Astrocyte (in vitro differentiated cells and primary cell): ENCODE data around the gene OR5H14. TPM values are rescaled to one million over a fixed set of nuclear protein-coding genes. Genes with fewer than 3 reads are reported as not detected.

Experiments used
- DNase-seq: peaks from one replicate; pipeline ENCODE4 v3.0.0-alpha.2; 2010; ENCODE audit warnings: low read depth
- FAIRE-seq: peaks from 2 replicates; lab custom pipeline; 2011; peaks lifted over from hg19 to GRCh38; lab: Jason Lieb, UNC
- H2AFZ ChIP-seq: 2 replicates; pipeline ENCODE4 v1.6.0; 2012; ENCODE audit warnings: low read depth, low read length, inconsistent platforms
- H3K27ac ChIP-seq: 2 replicates; pipeline ENCODE4 v1.5.1; 2011; ENCODE audit warnings: low read depth, low read length, inconsistent platforms
- H3K27me3 ChIP-seq: 2 replicates; pipeline ENCODE4 v1.6.0; 2011; ENCODE audit warnings: low read length, inconsistent platforms; ENCODE audit not compliant: insufficient read depth
- H3K36me3 ChIP-seq: 2 replicates; pipeline ENCODE4 v1.5.1; 2011; ENCODE audit warnings: low read length, inconsistent platforms; ENCODE audit not compliant: insufficient read depth
- H3K4me1 ChIP-seq: 2 replicates; pipeline ENCODE4 v1.5.1; 2011; ENCODE audit warnings: low read length, inconsistent platforms; ENCODE audit not compliant: insufficient read depth
- H3K4me2 ChIP-seq: 2 replicates; pipeline ENCODE4 v1.6.0; 2012; ENCODE audit warnings: low read length, inconsistent platforms
- H3K4me3 ChIP-seq: 2 replicates; pipeline ENCODE4 v1.5.1; 2011; ENCODE audit warnings: low read depth, mild to moderate bottlenecking, low read length, inconsistent platforms; ENCODE audit not compliant: insufficient read depth
- H3K79me2 ChIP-seq: 2 replicates; pipeline ENCODE4 v1.6.0; 2012; ENCODE audit warnings: mild to moderate bottlenecking, low read length, inconsistent platforms; ENCODE audit not compliant: insufficient read depth
- H3K9ac ChIP-seq: 2 replicates; pipeline ENCODE4 v1.6.0; 2012; ENCODE audit warnings: mild to moderate bottlenecking, low read length, inconsistent platforms
- H3K9me3 ChIP-seq: 2 replicates; pipeline ENCODE4 v1.5.1; 2012; ENCODE audit warnings: low read depth, mild to moderate bottlenecking, low read length, inconsistent platforms; ENCODE audit not compliant: insufficient read depth
- H4K20me1 ChIP-seq: 2 replicates; pipeline ENCODE4 v1.6.0; 2012; ENCODE audit warnings: low read length, inconsistent platforms; ENCODE audit not compliant: insufficient read depth
- H3K27ac Mint-ChIP-seq: one replicate; pipeline ENCODE4 v1.8.0; 2021; ENCODE audit warnings: mild to moderate bottlenecking, mixed read lengths; ENCODE audit not compliant: unreplicated experiment
- H3K27me3 Mint-ChIP-seq: one replicate; pipeline ENCODE4 v1.8.0; 2021; ENCODE audit warnings: low read depth, mixed read lengths; ENCODE audit not compliant: unreplicated experiment
- H3K36me3 Mint-ChIP-seq: one replicate; pipeline ENCODE4 v1.8.0; 2021; ENCODE audit warnings: low read depth, mixed read lengths; ENCODE audit not compliant: unreplicated experiment
- H3K4me1 Mint-ChIP-seq: one replicate; pipeline ENCODE4 v1.8.0; 2021; ENCODE audit warnings: low read depth, mixed read lengths; ENCODE audit not compliant: unreplicated experiment
- H3K4me3 Mint-ChIP-seq: one replicate; pipeline ENCODE4 v1.8.0; 2021; ENCODE audit warnings: mild to moderate bottlenecking, moderate library complexity, mixed read lengths; ENCODE audit not compliant: unreplicated experiment
- H3K9me3 Mint-ChIP-seq: one replicate; pipeline ENCODE4 v1.8.0; 2021; ENCODE audit warnings: mild to moderate bottlenecking, mixed read lengths; ENCODE audit not compliant: unreplicated experiment
- EZH2 ChIP-seq: IDR thresholded peaks from 2 replicates; pipeline ENCODE4 v1.6.1; 2012; ENCODE audit warnings: mild to moderate bottlenecking, low read length, inconsistent platforms; ENCODE audit not compliant: insufficient read depth
- total RNA-seq: library from RNA; stranded (reverse); gene quantifications from 2 replicates; pipeline ENCODE4 v1.2.1, GENCODE V29; 2021
- TF ChIP-seq, protein P1 (sequence below): IDR thresholded peaks from 2 replicates; pipeline ENCODE4 v1.5.1; 2011; ENCODE audit warnings: low read depth, mild to moderate bottlenecking, inconsistent platforms, low read length, moderate library complexity; ENCODE audit not compliant: insufficient read depth

OR5H14 gene
- total RNA-seq, 1 donor from 2014 or later = not detected

DNA sequence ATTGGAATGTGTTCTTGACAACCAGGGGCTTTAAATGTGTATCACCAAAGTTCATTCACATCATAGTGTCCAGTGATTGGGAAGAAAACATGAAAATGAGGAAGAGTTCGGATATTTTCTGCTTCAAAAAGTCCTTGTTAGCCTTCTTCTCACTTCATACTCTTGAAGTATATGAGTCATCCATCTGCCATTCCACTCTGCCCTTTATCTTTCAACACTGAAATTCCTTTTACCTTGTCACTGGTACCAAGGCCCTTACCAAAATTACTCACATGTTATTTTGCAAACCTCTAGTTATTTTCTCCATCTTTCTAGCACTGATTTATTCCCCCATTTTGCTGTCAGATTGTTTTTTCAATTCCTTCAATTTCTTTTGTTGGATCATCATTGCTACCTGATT, 51.7 kb downstream of the OR5H14 start:
- Histone ChIP-seq H2AFZ (no peak overlapping the region), H3K36me3 (no peaks in the 10 kb centered on the region), H3K27me3 (no peaks in the 10 kb centered on the region), H3K4me1 (no peaks in the 10 kb centered on the region), H3K27ac (no peak overlapping the region), H3K9ac (no peak overlapping the region), H3K9me3 (peaks cover 3% of the 10 kb centered on the region), H3K4me3 (no peak overlapping the region), H4K20me1 (no peaks in the 10 kb centered on the region), H3K4me2 (no peak overlapping the region), H3K79me2 (no peaks in the 10 kb centered on the region)
- Mint-ChIP-seq H3K27me3 (no peaks in the 10 kb centered on the region), H3K27ac (no peak overlapping the region), H3K4me3 (no peak overlapping the region), H3K4me1 (peaks cover 6% of the 10 kb centered on the region), H3K9me3 (no peaks in the 10 kb centered on the region), H3K36me3 (no peaks in the 10 kb centered on the region)
- DNase-seq (no peak), FAIRE-seq (no peak)
- no peak for TF ChIP-seq EZH2
- TF ChIP-seq, protein P1, sequence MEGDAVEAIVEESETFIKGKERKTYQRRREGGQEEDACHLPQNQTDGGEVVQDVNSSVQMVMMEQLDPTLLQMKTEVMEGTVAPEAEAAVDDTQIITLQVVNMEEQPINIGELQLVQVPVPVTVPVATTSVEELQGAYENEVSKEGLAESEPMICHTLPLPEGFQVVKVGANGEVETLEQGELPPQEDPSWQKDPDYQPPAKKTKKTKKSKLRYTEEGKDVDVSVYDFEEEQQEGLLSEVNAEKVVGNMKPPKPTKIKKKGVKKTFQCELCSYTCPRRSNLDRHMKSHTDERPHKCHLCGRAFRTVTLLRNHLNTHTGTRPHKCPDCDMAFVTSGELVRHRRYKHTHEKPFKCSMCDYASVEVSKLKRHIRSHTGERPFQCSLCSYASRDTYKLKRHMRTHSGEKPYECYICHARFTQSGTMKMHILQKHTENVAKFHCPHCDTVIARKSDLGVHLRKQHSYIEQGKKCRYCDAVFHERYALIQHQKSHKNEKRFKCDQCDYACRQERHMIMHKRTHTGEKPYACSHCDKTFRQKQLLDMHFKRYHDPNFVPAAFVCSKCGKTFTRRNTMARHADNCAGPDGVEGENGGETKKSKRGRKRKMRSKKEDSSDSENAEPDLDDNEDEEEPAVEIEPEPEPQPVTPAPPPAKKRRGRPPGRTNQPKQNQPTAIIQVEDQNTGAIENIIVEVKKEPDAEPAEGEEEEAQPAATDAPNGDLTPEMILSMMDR = no peak

Other genes starting within 250 kb of the OR5H14 start
- 17.3 and 20.2 TPM in 2 replicates for gene RIOX2, start 175.0 kb upstream of the OR5H14 start, total RNA-seq
- gene GABRR3, start 112.2 kb upstream of the OR5H14 start, total RNA-seq = not detected in 2 replicates
- gene OR5AC2, start 60.3 kb upstream of the OR5H14 start, total RNA-seq = not detected in 2 replicates
- gene OR5H1, start 16.8 kb upstream of the OR5H14 start, total RNA-seq = not detected in 2 replicates
- not detected in 2 replicates for gene OR5H15, start 19.2 kb downstream of the OR5H14 start, total RNA-seq
- not detected in 2 replicates for gene OR5H6, start 116.8 kb downstream of the OR5H14 start, total RNA-seq
- not detected in 2 replicates for gene OR5H2, start 135.0 kb downstream of the OR5H14 start, total RNA-seq
- not detected in 2 replicates for gene OR5K4, start 206.4 kb downstream of the OR5H14 start, total RNA-seq
- not detected in 2 replicates for gene OR5K3, start 243.2 kb downstream of the OR5H14 start, total RNA-seq